K562 (cell line): ENCODE results near the gene TSC1. TPM values are rescaled to one million over a fixed set of nuclear protein-coding genes. Genes with fewer than 3 reads are reported as not detected.

ENCODE experiments used
- GTF2E2 ChIP-seq: fragments of 200-800 bp; sonication (Bioruptor generic); IDR thresholded peaks from 2 replicates; pipeline ENCODE4 v1.6.1; 2016; ENCODE audit warnings: missing genetic modification characterization, missing compliant biosample characterization
- HMG20B ChIP-seq: fragments of 250-450 bp; sonication (Bioruptor Pico); IDR thresholded peaks from 2 replicates; pipeline ENCODE4 v1.5.0; 2021; ENCODE audit warnings: mild to moderate bottlenecking
- HNRNPLL ChIP-seq: fragments of 200-400 bp; formaldehyde crosslinking; IDR thresholded peaks from 2 replicates; pipeline ENCODE4 v1.6.1; 2017; ENCODE audit warnings: low read length, low read depth, mild to moderate bottlenecking; ENCODE audit not compliant: poor library complexity, severe bottlenecking
- RBBP5 ChIP-seq: fragments of 200-600 bp; sonication (generic); IDR thresholded peaks from 2 replicates; pipeline ENCODE4 v1.6.1; 2012; ENCODE audit warnings: borderline replicate concordance, mild to moderate bottlenecking, low read length, control low read depth, inconsistent platforms; ENCODE audit not compliant: insufficient read depth, poor library complexity, severe bottlenecking
- ZC3H8 ChIP-seq: fragments of 450-650 bp; IDR thresholded peaks from 2 replicates; pipeline ENCODE4 v1.6.1; 2017
- ZNF24 ChIP-seq: fragments of 450-650 bp; IDR thresholded peaks from 2 replicates; pipeline ENCODE4 v1.6.1; 2016
- polyA plus RNA-seq, 8 experiments: library from polyadenylated mRNA; depleted of rRNA in 4 of 8; stranded (reverse) in 5 of 8; unstranded in 3 of 8; fragments of >200 nt; fragmentation: Nextera tagmentation in 2 of 8; fragmentation: Illumina TruSeq in 1 of 8; extraction: Ambion mirVana in 2 of 8; extraction: Trizol in 1 of 8; gene quantifications; 2 replicates each; pipeline versions ENCODE4 v1.2.1 to v1.2.3, GENCODE V29; 2011 to 2014; ENCODE audit warnings: inconsistent platforms in 1 of 8, missing spikeins in 1 of 8
- total RNA-seq, 7 experiments: library from RNA; depleted of rRNA in 6 of 7; stranded (reverse); fragments of >200 nt in 6 of 7; fragmentation: Illumina TruSeq in 2 of 7; extraction: Trizol in 2 of 7; gene quantifications; 2 replicates each; pipeline versions ENCODE4 v1.2.1 to v1.2.3, GENCODE V29; 2011 to 2021; ENCODE audit warnings: low replicate concordance in 1 of 7
- TF ChIP-seq, protein P1 (sequence below), 2 experiments: IDR thresholded peaks in 1 of 2; conservative IDR thresholded peaks in 1 of 2; 2 replicates each; pipeline ENCODE4 v1.6.1; 2016; ENCODE audit warnings: low read depth in 2 of 2, mild to moderate bottlenecking in 1 of 2, missing compliant biosample characterization in 1 of 2, missing genetic modification characterization in 1 of 2, moderate library complexity in 1 of 2
- TF ChIP-seq, protein P2 (sequence below): fragments of 250-450 bp; sonication (Bioruptor Pico); IDR thresholded peaks from 2 replicates; pipeline ENCODE4 v1.5.0; 2021; ENCODE audit warnings: mild to moderate bottlenecking, borderline replicate concordance
- TF ChIP-seq, protein P3 (sequence below): sonication (generic); formaldehyde crosslinking; IDR thresholded peaks from 2 replicates; pipeline ENCODE4 v1.8.1; 2023; ENCODE audit warnings: mild to moderate bottlenecking, missing genetic modification reagents
- TF ChIP-seq, protein P4 (sequence below): fragments of 150-350 bp; conservative IDR thresholded peaks from 2 replicates; pipeline ENCODE4 v1.6.1; 2014; ENCODE audit warnings: low read length
- TF ChIP-seq, protein P5 (sequence below), 2 experiments: fragments of 200-800 bp in 1 of 2; sonication (Bioruptor generic) in 1 of 2; sonication (generic) in 1 of 2; formaldehyde crosslinking in 1 of 2; IDR thresholded peaks in 1 of 2; conservative IDR thresholded peaks in 1 of 2; 2 replicates each; pipeline versions ENCODE4 v1.5.0 to v1.6.1; 2016 to 2020; ENCODE audit warnings: missing compliant biosample characterization in 1 of 2, missing genetic modification characterization in 1 of 2, missing genetic modification reagents in 1 of 2

TSC1 gene
- total and polyA plus RNA-seq, 9 of the 15 experiments (the other 6 are each of a cell fraction or from before 2014, with no cell fraction given), result 6.9 to 37.6 (median 18.6) TPM

DNA sequence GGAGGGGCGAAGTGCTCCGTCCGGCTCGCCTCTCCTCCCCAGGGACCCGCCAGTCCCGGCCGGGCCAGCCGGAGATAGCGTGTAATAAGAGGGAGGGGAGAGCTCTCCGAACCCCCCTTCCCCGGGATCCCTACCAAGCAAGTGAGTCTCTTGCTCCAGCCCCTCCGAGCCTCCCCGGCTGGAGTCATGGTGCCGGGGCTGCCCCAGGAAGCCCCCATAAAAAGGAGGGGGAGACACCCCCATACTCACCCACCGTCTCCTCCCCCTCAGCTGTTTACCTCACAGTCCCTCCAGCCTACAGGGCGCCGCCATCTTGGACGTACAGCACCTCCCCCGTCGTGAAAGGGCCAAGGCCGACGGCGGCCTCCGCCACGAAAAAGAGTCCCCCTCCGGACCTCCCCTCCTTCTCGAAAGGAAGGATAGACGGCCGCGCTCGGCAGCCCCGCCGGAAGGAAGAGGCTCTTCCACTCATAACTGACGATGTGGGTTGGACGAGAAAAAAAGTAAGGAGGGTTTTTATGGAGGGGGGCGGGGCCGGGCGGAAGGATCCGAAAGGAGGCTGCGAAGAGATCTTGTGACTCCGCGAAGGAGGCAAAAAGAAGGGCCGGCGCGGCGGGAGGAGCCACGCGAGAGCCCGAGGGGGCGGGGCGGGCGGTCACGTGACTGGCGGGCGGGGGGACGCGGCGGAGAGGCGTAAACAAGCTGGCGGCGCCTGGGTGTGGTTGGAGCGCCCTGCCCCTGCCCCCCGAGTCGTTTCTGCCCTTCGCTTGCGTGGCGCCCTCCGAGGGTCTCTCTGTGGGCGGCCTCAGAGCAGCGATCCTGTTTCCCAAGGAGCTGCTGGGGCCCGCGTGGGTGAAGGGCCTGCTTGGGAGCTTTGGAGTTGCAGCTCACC lies at the start of gene TSC1 (continued):
- TF ChIP-seq, protein P1, sequence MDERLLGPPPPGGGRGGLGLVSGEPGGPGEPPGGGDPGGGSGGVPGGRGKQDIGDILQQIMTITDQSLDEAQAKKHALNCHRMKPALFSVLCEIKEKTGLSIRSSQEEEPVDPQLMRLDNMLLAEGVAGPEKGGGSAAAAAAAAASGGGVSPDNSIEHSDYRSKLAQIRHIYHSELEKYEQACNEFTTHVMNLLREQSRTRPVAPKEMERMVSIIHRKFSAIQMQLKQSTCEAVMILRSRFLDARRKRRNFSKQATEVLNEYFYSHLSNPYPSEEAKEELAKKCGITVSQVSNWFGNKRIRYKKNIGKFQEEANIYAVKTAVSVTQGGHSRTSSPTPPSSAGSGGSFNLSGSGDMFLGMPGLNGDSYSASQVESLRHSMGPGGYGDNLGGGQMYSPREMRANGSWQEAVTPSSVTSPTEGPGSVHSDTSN (CRISPR knock-in tag; IDR thresholded peaks at IDR 0.05; ENCODE audit: low read depth), result no peak
- TF ChIP-seq, protein P1 (tag; conservative IDR thresholded peaks at IDR 0.05; ENCODE audit: low read depth), result peak; percentile 37; the same call in 1 of the 2 replicates
- no peak for TF ChIP-seq HMG20B (CRISPR knock-in tag)
- TF ChIP-seq ZNF24, result peak; percentile 62; the same call in 1 of the 2 replicates
- TF ChIP-seq, protein P2, sequence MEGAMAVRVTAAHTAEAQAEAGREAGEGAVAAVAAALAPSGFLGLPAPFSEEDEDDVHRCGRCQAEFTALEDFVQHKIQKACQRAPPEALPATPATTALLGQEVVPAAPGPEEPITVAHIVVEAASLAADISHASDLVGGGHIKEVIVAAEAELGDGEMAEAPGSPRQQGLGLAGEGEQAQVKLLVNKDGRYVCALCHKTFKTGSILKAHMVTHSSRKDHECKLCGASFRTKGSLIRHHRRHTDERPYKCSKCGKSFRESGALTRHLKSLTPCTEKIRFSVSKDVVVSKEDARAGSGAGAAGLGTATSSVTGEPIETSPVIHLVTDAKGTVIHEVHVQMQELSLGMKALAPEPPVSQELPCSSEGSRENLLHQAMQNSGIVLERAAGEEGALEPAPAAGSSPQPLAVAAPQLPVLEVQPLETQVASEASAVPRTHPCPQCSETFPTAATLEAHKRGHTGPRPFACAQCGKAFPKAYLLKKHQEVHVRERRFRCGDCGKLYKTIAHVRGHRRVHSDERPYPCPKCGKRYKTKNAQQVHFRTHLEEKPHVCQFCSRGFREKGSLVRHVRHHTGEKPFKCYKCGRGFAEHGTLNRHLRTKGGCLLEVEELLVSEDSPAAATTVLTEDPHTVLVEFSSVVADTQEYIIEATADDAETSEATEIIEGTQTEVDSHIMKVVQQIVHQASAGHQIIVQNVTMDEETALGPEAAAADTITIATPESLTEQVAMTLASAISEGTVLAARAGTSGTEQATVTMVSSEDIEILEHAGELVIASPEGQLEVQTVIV (CRISPR knock-in tag), result peak; percentile 95
- peak; percentile 38 for TF ChIP-seq HNRNPLL
- TF ChIP-seq, protein P3, sequence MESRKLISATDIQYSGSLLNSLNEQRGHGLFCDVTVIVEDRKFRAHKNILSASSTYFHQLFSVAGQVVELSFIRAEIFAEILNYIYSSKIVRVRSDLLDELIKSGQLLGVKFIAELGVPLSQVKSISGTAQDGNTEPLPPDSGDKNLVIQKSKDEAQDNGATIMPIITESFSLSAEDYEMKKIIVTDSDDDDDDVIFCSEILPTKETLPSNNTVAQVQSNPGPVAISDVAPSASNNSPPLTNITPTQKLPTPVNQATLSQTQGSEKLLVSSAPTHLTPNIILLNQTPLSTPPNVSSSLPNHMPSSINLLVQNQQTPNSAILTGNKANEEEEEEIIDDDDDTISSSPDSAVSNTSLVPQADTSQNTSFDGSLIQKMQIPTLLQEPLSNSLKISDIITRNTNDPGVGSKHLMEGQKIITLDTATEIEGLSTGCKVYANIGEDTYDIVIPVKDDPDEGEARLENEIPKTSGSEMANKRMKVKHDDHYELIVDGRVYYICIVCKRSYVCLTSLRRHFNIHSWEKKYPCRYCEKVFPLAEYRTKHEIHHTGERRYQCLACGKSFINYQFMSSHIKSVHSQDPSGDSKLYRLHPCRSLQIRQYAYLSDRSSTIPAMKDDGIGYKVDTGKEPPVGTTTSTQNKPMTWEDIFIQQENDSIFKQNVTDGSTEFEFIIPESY (CRISPR knock-in tag), result no peak
- TF ChIP-seq, protein P4, sequence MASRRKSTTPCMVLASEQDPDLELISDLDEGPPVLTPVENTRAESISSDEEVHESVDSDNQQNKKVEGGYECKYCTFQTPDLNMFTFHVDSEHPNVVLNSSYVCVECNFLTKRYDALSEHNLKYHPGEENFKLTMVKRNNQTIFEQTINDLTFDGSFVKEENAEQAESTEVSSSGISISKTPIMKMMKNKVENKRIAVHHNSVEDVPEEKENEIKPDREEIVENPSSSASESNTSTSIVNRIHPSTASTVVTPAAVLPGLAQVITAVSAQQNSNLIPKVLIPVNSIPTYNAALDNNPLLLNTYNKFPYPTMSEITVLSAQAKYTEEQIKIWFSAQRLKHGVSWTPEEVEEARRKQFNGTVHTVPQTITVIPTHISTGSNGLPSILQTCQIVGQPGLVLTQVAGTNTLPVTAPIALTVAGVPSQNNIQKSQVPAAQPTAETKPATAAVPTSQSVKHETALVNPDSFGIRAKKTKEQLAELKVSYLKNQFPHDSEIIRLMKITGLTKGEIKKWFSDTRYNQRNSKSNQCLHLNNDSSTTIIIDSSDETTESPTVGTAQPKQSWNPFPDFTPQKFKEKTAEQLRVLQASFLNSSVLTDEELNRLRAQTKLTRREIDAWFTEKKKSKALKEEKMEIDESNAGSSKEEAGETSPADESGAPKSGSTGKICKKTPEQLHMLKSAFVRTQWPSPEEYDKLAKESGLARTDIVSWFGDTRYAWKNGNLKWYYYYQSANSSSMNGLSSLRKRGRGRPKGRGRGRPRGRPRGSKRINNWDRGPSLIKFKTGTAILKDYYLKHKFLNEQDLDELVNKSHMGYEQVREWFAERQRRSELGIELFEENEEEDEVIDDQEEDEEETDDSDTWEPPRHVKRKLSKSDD, result 0 out of 2 replicates have a peak, but pooled peaks have one; percentile 28
- peak; percentile 91 for TF ChIP-seq ZC3H8
- TF ChIP-seq, protein P5, sequence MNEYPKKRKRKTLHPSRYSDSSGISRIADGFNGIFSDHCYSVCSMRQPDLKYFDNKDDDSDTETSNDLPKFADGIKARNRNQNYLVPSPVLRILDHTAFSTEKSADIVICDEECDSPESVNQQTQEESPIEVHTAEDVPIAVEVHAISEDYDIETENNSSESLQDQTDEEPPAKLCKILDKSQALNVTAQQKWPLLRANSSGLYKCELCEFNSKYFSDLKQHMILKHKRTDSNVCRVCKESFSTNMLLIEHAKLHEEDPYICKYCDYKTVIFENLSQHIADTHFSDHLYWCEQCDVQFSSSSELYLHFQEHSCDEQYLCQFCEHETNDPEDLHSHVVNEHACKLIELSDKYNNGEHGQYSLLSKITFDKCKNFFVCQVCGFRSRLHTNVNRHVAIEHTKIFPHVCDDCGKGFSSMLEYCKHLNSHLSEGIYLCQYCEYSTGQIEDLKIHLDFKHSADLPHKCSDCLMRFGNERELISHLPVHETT (CRISPR knock-in tag; conservative IDR thresholded peaks at IDR 0.05 in 1 of 2, IDR thresholded peaks at IDR 0.05 in 1 of 2), result 0 out of 4 replicates have a peak, but pooled peaks have one; percentile 0 to 61
- peak; percentile 89 for TF ChIP-seq RBBP5
- TF ChIP-seq GTF2E2, result peak; percentile 95
